ENCODE results near the gene ZNF804B. TPM values are rescaled to one million over a fixed set of nuclear protein-coding genes. Genes with fewer than 3 reads are reported as not detected.

Gene ZNF804B
- total RNA-seq, 2 donors from 2014 or later = not detected

DNA sequence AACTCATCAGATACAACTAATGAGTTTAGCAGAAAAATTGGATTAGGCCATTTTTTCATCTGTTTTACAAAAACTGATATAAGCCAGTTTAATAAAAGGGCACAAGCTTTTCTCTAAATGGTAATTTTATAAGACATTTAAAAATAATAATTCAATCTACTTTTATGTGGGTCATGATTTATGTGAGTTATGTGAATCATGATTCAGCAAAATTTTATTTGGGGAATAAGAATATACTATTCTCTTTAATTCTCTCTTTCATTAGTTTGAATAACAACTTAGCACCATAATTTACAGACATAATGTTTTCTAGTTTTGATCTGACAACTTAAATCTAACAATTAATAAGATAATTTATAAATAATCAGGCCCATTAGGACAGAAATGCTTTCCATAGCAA is 99.8 kb downstream of the ZNF804B start:
- Histone ChIP-seq H3K36me3 (no peaks in the 10 kb centered on the region), H3K4me1 (ENCODE audit: control insufficient read depth in 1 of 2, low read depth in 2 of 2) (no peaks in the 10 kb centered on the region), H3K27me3 (replicated peaks; ENCODE audit: insufficient read depth) (no peaks in the 10 kb centered on the region), H3K4me3 (no peak overlapping the region), H3K9me3 (no peaks in the 10 kb centered on the region), H3K27ac (no peak overlapping the region)
- DNase-seq (ENCODE audit: low spot score) = no peak
- TF ChIP-seq, protein P1, sequence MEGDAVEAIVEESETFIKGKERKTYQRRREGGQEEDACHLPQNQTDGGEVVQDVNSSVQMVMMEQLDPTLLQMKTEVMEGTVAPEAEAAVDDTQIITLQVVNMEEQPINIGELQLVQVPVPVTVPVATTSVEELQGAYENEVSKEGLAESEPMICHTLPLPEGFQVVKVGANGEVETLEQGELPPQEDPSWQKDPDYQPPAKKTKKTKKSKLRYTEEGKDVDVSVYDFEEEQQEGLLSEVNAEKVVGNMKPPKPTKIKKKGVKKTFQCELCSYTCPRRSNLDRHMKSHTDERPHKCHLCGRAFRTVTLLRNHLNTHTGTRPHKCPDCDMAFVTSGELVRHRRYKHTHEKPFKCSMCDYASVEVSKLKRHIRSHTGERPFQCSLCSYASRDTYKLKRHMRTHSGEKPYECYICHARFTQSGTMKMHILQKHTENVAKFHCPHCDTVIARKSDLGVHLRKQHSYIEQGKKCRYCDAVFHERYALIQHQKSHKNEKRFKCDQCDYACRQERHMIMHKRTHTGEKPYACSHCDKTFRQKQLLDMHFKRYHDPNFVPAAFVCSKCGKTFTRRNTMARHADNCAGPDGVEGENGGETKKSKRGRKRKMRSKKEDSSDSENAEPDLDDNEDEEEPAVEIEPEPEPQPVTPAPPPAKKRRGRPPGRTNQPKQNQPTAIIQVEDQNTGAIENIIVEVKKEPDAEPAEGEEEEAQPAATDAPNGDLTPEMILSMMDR (IDR thresholded peaks at IDR 0.05) = no peak
- ATAC-seq (ENCODE audit: insufficient number of reproducible peaks, low FRiP score, low read depth) = no peak

DNA sequence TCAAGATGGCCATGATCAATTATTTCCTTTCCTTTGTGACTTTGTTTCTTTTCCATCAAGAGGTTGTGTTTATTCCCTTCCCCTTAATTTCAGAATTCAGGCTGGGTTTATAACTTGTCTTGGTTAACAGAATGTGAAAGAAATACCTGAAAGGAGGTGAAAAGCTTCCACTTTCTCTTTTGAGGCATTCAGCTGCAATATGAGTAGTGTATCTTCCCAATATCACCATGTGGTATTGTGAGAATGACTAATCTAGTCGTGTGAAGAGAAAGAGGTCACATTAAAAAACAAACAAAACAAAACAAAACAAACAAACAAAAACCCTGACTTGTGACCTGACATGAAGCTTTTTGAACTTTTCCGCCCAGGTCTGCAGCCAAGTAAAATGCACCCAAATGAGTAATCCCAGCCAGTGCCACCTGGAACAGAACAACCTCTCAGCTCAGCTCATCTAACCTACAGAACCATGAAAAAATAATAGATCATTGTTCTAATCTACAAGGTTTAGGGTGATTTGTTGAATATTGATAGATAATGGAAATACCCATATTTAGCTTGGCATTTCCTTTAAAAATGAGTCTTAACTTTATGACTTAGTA is 106.9 kb downstream of the ZNF804B start:
- ATAC-seq (ENCODE audit: insufficient number of reproducible peaks, low FRiP score, low read depth) (no peak), DNase-seq (ENCODE audit: low spot score) (no peak)
- Histone ChIP-seq H3K4me3 (no peak overlapping the region), H3K4me1 (ENCODE audit: control insufficient read depth in 1 of 2, low read depth in 2 of 2) (no peaks in the 10 kb centered on the region), H3K27ac (no peak overlapping the region), H3K27me3 (replicated peaks; ENCODE audit: insufficient read depth) (no peaks in the 10 kb centered on the region), H3K9me3 (no peaks in the 10 kb centered on the region), H3K36me3 (no peaks in the 10 kb centered on the region)
- TF ChIP-seq, protein P1 (IDR thresholded peaks at IDR 0.05) = no peak

DNA sequence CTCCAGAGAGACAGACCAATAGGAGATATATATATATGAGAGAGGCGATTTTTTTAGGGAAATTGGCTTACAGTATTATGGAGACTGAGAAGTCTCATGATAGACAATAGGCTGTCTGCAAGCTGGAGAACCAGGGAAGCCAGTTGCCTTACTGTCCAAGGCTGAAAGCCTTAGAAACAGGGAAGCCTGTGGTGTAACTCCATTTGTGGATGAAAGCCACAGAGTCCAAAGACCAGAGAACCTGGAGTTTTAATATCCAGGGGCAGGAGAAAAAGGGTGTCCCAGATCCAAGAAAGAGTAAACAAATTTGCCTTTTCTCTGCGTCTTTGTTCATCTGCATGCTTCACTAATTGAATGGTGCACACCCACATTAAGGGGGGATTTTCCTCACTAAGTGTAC is 107.7 kb downstream of the ZNF804B start:
- Histone ChIP-seq H3K4me3 (no peak overlapping the region), H3K9me3 (no peaks in the 10 kb centered on the region), H3K27ac (no peak overlapping the region), H3K27me3 (replicated peaks; ENCODE audit: insufficient read depth) (no peaks in the 10 kb centered on the region), H3K4me1 (ENCODE audit: control insufficient read depth in 1 of 2, low read depth in 2 of 2) (no peaks in the 10 kb centered on the region), H3K36me3 (no peaks in the 10 kb centered on the region)
- DNase-seq (ENCODE audit: low spot score) = no peak
- TF ChIP-seq, protein P1 (IDR thresholded peaks at IDR 0.05) = no peak
- ATAC-seq (ENCODE audit: insufficient number of reproducible peaks, low FRiP score, low read depth) = no peak

DNA sequence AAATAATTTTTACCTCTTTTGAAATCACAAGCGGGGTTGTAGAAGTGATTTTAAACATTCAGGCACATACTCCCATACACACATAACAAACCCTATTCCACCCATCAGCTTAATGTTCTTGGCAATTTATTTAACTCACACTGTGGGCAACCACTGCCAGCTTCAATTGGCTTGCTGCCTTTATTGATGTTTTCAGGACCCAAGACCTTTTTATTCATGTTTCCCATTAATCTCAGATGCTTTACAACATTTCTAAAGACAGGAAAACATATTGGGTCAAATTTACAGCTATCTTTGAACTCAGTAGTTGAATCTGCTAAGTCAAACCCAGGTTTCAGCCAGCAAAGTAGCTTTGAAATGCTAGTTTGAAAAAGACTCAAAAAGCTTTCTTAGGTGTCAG is 109.0 kb downstream of the ZNF804B start:
- H3K4me3 ChIP-seq = no peak overlapping the region
- H3K27me3 ChIP-seq (replicated peaks; ENCODE audit: insufficient read depth) = no peaks in the 10 kb centered on the region
- no peaks in the 10 kb centered on the region for H3K9me3 ChIP-seq
- TF ChIP-seq, protein P1 (IDR thresholded peaks at IDR 0.05) = no peak
- DNase-seq (ENCODE audit: low spot score) (no peak), ATAC-seq (ENCODE audit: insufficient number of reproducible peaks, low FRiP score, low read depth) (no peak)
- no peaks in the 10 kb centered on the region for H3K36me3 ChIP-seq
- no peak overlapping the region for H3K27ac ChIP-seq
- no peaks in the 10 kb centered on the region for H3K4me1 ChIP-seq (ENCODE audit: control insufficient read depth in 1 of 2, low read depth in 2 of 2)

DNA sequence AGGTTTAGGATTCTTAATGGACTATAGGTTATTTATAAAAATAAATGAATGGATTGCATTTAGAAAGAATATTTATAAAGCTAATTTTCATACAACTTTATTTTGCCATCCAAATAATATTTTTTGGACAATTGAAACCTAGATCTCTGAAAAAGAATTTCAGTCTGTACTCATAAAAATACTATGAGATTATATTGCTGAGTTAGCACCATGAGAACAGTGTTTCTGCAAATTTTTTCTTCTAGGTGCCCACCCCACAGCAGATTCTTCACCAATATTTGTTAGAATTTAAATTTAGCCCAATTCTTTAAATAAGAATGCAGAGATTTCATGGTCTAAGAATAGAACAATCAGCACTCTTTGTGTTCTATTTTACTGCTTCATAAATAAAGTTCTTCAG is 121.6 kb downstream of the ZNF804B start:
- no peak overlapping the region for H3K27ac ChIP-seq
- no peaks in the 10 kb centered on the region for H3K4me1 ChIP-seq (ENCODE audit: control insufficient read depth in 1 of 2, low read depth in 2 of 2)
- H3K4me3 ChIP-seq = no peak overlapping the region
- H3K36me3 ChIP-seq = no peaks in the 10 kb centered on the region
- TF ChIP-seq, protein P1 (IDR thresholded peaks at IDR 0.05) = no peak
- no peaks in the 10 kb centered on the region for H3K9me3 ChIP-seq
- DNase-seq (ENCODE audit: low spot score) (no peak), ATAC-seq (ENCODE audit: insufficient number of reproducible peaks, low FRiP score, low read depth) (no peak)
- H3K27me3 ChIP-seq (replicated peaks; ENCODE audit: insufficient read depth) = no peaks in the 10 kb centered on the region

Measured in thoracic aorta (tissue), 2 donors.